Measurements from ENCODE around the gene UNC79.

UNC79 gene

DNA sequence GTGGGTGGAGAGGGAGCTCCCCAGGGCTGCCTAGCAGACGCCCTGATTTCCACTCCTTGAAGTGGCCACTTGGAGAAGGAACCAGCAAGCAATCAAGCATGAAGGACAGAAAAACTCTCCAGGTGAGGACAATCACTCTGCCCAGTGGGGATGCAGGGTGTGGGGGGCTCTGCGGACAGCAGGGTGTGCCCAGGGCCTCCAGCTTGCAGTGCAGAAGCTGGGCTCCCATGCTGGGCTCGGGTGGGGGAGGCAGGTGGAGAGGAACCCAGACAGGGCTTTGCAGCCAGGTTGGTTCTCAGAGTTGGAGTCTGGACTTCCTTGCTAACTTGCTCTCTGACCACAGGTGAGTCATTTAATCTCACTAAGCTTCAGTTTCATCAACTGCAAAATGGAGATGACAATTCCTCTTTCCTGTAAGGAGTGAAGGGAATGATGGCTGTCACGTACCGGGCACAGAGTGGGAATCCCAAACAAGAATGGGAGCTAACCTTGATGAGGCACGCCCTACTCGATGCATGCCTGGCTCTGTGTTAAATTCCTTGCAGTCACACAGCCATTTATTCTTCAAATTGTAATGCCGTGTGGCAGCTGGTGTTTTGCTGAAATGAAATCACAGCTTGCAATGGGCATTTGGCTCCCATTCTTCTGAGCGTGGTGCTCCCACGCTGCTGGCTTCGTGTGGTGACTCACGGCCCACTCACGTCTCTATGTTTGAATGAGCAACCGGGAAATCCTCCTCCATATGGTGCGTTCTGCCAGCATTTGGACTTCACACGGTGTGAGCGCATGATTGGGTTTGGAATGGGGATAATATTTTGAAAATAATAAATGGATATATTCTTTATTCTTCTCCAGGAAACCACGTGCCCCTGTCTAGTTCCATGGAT lies 282.3 kb downstream of the UNC79 start:
- DNase-seq: no peak
- no peak overlapping the region for H3K4me3 ChIP-seq (ENCODE audit: low read depth, low read length)
- H3K27me3 ChIP-seq (replicated peaks): no peaks in the 10 kb centered on the region
- no peaks in the 10 kb centered on the region for H3K36me3 ChIP-seq (replicated peaks)
- TF ChIP-seq, protein P1, sequence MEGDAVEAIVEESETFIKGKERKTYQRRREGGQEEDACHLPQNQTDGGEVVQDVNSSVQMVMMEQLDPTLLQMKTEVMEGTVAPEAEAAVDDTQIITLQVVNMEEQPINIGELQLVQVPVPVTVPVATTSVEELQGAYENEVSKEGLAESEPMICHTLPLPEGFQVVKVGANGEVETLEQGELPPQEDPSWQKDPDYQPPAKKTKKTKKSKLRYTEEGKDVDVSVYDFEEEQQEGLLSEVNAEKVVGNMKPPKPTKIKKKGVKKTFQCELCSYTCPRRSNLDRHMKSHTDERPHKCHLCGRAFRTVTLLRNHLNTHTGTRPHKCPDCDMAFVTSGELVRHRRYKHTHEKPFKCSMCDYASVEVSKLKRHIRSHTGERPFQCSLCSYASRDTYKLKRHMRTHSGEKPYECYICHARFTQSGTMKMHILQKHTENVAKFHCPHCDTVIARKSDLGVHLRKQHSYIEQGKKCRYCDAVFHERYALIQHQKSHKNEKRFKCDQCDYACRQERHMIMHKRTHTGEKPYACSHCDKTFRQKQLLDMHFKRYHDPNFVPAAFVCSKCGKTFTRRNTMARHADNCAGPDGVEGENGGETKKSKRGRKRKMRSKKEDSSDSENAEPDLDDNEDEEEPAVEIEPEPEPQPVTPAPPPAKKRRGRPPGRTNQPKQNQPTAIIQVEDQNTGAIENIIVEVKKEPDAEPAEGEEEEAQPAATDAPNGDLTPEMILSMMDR (IDR thresholded peaks at IDR 0.05; ENCODE audit: low read depth, low read length, missing control alignments): no peak
- H3K27ac ChIP-seq: no peak overlapping the region
- in situ Hi-C loops (cut with HindIII; ENCODE audit: low pct_ligation_motif_present, low sequenced_read_pairs): no loop called here

DNA sequence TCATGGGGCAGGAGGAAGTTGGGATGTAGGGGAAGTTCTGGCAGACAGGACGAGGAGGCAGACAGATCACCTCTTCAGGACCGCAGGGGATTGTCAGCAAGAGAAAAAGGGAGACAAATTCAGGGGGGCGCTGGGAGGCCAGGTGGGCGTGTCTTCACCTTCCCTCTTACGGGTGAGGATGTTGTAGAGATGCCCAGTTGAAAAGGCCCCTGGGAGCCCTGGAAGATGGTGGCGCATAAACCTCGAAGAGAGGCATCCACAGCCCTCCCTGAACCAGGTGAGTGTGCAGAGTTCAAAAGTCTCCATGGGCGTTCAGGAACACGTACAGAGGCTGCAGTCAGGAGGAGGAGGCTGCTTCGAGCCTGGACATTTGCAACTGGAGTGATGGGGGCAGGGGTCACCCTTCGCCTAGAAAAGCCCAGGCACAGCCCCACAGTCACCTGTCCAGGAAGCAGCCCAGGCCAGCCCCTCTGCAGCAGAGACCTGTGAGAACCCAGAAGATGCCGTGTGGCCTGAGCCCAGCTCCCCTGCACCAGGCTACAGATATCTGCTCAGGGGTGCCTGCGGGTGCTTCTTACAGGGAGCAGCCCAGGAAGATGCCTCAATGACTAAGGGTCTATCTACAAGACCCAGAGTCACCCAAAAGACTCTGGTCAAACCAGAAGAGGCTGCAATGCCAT lies 283.1 kb downstream of the UNC79 start:
- DNase-seq: no peak
- in situ Hi-C loops (cut with HindIII; ENCODE audit: low pct_ligation_motif_present, low sequenced_read_pairs): no loop called here
- Histone ChIP-seq H3K36me3 (replicated peaks) (no peaks in the 10 kb centered on the region), H3K27me3 (replicated peaks) (no peaks in the 10 kb centered on the region), H3K27ac (no peak overlapping the region), H3K4me3 (ENCODE audit: low read depth, low read length) (no peak overlapping the region)
- TF ChIP-seq, protein P1 (IDR thresholded peaks at IDR 0.05; ENCODE audit: low read depth, low read length, missing control alignments): no peak

DNA sequence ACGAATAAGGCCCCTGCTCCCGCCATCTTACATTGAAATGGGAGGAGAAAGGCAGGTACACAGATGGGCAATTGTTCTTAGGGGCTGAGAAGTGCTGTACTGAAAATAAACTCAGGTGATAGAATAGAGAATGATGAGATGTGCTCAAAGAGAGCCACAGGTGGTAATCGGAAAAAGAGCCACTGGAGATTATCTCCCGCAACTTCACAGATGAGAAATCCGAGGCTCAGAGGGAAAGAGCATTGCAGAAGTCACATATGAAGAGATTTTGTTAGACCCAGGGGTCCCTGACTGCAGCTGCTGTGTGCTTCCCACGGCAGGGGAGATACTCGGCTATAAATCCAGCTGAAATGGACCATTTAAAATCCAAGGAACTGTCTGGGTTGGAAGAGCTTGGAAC lies 283.9 kb downstream of the UNC79 start:
- H3K36me3 ChIP-seq (replicated peaks): no peaks in the 10 kb centered on the region
- TF ChIP-seq, protein P1 (IDR thresholded peaks at IDR 0.05; ENCODE audit: low read depth, low read length, missing control alignments): no peak
- H3K27me3 ChIP-seq (replicated peaks): no peaks in the 10 kb centered on the region
- in situ Hi-C loops (cut with HindIII; ENCODE audit: low pct_ligation_motif_present, low sequenced_read_pairs): no loop called here
- DNase-seq: no peak
- no peak overlapping the region for H3K27ac ChIP-seq
- no peak overlapping the region for H3K4me3 ChIP-seq (ENCODE audit: low read depth, low read length)

DNA sequence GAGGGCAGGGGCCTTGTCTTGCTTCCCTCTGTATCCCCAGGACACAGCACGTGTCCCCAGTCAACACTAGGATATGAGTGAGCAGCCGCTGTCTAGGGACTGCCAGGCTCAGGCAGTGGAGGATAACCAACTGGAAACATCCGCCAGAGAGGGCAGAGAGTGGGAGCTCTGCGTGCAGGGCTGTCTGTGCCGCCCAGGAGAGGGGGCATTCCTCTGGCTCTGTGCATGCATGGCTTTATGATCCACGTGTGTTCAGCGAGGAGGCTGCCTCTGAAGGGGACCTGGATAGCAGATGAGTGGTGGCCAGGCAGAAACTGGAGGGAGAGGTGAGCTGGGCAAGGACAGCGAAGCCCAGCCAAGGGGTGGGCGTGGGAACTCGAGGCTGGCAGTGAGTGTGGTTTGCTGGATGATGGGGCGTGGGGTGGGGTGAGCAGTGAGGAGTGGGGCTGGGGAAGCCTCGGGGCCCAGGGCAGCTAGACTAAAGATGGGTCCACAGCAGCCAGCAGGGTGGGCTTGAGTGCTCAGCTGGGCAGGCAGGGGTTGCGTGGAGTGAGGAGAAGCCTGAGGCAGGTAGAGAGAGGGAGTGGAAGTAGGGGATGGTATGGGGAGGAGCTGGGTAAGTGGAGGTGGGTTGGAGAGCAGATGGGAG lies 284.7 kb downstream of the UNC79 start:
- H3K36me3 ChIP-seq (replicated peaks): no peaks in the 10 kb centered on the region
- no peaks in the 10 kb centered on the region for H3K27me3 ChIP-seq (replicated peaks)
- in situ Hi-C loops (cut with HindIII; ENCODE audit: low pct_ligation_motif_present, low sequenced_read_pairs): no loop called here
- H3K4me3 ChIP-seq (ENCODE audit: low read depth, low read length): no peak overlapping the region
- no peak for DNase-seq
- H3K27ac ChIP-seq: no peak overlapping the region
- TF ChIP-seq, protein P1 (IDR thresholded peaks at IDR 0.05; ENCODE audit: low read depth, low read length, missing control alignments): no peak

DNA sequence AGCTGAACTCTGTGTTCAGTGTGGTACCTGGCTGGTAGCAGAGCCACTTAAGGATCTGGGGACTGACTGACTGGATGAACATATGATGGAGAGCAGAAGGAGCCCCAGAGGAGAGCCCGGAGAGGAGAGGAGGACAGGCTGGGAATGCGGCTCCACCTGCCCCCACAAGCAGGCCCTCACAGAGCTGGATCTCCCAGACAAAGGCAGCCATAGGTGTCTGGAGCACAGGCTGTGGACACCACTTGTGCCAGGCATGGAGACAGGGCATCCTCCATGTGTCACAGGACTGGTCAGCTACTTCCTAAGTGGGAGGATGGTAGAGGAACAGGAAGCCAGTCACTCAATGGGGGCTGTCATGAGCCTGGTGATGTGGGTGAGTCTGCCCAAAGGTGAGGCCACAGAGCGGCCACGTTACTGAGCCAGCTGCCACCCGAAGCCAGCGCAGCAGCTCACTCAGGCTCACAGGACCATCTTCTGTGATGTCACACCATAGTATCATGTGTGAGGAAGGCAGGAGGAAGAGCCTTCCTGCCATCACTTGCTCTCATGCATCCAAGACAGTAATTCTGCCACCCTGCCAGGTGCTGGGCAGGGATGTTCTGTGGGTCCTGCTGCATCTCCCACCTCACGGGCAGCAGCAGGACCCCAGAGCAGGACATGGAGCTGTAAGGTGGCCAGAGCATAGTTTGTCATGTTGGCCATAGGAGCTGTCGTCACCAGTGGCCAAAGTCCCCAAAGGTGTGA lies 285.4 kb downstream of the UNC79 start:
- in situ Hi-C loops (cut with HindIII; ENCODE audit: low pct_ligation_motif_present, low sequenced_read_pairs): no loop called here
- DNase-seq: no peak
- H3K36me3 ChIP-seq (replicated peaks): no peaks in the 10 kb centered on the region
- H3K27ac ChIP-seq: no peak overlapping the region
- TF ChIP-seq, protein P1 (IDR thresholded peaks at IDR 0.05; ENCODE audit: low read depth, low read length, missing control alignments): no peak
- no peak overlapping the region for H3K4me3 ChIP-seq (ENCODE audit: low read depth, low read length)
- no peaks in the 10 kb centered on the region for H3K27me3 ChIP-seq (replicated peaks)
